IPS-18c (cell line): ENCODE results near the gene BIRC7.

Source experiments
- H3K4me3 ChIP-seq: 2 replicates; pipeline ENCODE4 v1.7.0; 2013; ENCODE audit warnings: low read depth, mild to moderate bottlenecking, low read length, moderate library complexity; ENCODE audit not compliant: insufficient read depth
- H3K9me3 ChIP-seq: one replicate; pipeline ENCODE4 v1.6.1; 2013; ENCODE audit warnings: mild to moderate bottlenecking, low read length, moderate library complexity; ENCODE audit not compliant: control insufficient read depth, insufficient read depth

The BIRC7 gene

DNA sequence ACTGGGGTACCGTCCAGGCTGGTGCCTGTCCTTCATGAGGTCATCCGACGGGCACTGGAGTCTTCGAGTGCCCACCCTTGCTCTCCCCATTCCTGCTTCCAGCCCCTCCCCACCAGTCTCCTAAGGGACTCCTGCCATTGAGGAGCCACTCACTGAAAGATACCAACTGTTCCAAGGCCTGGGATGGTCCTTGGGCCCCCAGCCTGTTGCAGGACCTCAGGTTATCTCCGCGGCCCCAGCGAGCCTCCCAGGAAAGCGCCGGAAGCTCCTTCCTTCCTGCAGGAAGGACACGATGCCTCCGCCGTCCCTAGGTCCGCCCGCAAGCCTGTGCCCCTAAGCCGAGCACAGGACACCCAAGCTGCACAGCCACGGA lies 17.3 kb downstream of the BIRC7 start:
- Histone ChIP-seq H3K9me3 (peaks cover 3% of the 10 kb centered on the region), H3K4me3 (peak overlapping the region; percentile 62)

GRCh38 chr20:63253438-63254231 lies 17.9 kb downstream of the BIRC7 start:
- H3K4me3 ChIP-seq = peak overlapping the region; percentile 62

GRCh38 chr20:63254232-63254605 lies 18.5 kb downstream of the BIRC7 start, which contains the start of gene NKAIN4:
Gene NKAIN4, minus strand, starts transcription at chr20:63254463. Its CDS starts 13 bp downstream, at chr20:63254450.
- Histone ChIP-seq H3K4me3 (peak within 1 kb of the TSS; percentile 62), H3K9me3 (peaks cover 3% of the 10 kb centered on the region)

More at GRCh38 chr20:63253438-63254231, 17.9 kb downstream of the BIRC7 start:
- H3K9me3 ChIP-seq = peaks cover 3% of the 10 kb centered on the region

DNA sequence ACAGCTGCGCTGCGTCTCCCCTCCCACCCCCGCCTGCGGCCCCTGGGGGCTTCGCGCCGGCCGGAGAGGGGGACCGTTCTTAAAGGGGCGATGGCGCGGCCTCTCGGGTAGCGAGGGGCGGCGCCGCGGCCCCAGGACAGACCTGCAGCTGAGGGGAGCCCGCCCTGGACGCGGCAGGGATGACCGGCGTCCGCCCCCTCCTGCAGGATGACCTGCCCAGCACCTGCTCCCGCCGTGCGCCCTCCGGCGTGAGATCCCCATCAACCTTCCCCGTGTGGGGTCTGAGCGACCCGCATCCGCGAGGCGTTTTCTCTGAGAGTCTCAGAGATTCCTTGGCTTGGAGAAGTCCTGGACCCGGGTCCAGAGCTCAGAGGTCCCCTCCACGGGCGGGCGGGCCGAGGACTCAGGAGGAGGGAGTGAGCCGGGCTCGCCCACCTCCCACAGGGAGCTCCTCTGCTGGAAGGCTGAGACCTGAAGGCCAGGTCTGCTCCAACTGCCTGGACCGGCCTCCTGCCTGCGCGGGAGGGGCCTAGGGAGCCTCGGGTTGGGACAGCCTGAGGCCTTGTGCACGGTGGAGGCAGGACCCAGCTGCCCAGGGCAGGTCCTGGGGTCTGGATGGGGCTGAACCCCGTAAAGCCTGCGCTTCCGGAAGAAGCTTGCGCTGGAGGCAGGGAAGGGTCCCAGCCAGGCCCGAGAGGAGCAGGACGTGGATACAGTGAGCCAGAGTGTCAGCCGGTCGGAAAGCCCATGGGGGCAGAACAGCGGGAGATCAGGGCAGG lies 19.1 kb downstream of the BIRC7 start:
- Histone ChIP-seq H3K9me3 (peaks cover 3% of the 10 kb centered on the region), H3K4me3 (peak overlapping the region; percentile 55)

- H3K4me3 ChIP-seq = no peak overlapping the region
These were observed 20.4 kb downstream of the BIRC7 start for GRCh38 chr20:63255931-63256704.

GRCh38 chr20:63256954-63257353 lies 21.2 kb downstream of the BIRC7 start:
- Histone ChIP-seq H3K4me3 (no peak overlapping the region), H3K9me3 (peaks cover 3% of the 10 kb centered on the region)

More at GRCh38 chr20:63255931-63256704, 20.4 kb downstream of the BIRC7 start:
- peaks cover 3% of the 10 kb centered on the region for H3K9me3 ChIP-seq

- H3K9me3 ChIP-seq = peaks cover 3% of the 10 kb centered on the region
- H3K4me3 ChIP-seq = no peak overlapping the region
These were observed 21.9 kb downstream of the BIRC7 start for GRCh38 chr20:63257629-63258028.

GRCh38 chr20:63258781-63259180 lies 23.1 kb downstream of the BIRC7 start:
- peaks cover 3% of the 10 kb centered on the region for H3K9me3 ChIP-seq

DNA sequence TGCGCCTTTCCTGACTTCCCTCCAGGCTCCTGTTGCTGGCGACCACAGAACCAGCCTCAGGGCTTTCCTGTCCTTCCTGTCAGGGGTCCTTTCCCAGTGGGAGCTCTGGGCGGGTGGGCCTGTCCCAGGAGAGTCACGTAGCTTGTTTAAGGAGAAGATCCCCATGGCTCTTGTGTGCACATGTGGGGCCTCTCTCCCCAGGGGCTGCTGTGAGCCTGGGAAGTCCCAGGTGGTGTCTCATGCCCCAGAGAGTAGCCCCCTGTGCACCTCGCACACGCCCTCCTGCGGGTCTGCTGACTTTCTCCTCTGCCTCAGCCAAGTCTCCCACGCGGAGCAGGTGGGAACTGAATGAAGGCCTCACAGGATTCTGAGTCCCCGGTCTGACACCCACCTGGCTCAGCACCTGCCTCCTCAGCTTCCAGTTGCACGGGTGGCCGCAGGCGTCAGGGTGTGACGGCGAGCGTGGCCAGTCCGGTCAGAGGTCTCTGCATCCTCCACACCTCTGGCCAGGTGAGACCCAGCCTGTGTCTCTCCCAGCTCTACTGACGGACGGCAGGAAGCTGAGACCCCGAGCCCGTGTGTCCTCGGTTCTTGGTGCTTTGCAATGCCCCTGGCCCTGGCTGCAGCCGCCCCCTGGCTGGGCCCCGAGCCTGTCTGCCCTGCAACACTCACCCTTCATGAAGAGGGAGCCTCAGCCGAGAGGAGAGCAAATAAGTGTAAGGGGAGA lies 24.2 kb downstream of the BIRC7 start:
- H3K9me3 ChIP-seq = peaks cover 3% of the 10 kb centered on the region
- no peak overlapping the region for H3K4me3 ChIP-seq

More at GRCh38 chr20:63258781-63259180, 23.1 kb downstream of the BIRC7 start:
- no peak overlapping the region for H3K4me3 ChIP-seq

GRCh38 chr20:63260521-63260920 lies 24.8 kb downstream of the BIRC7 start:
- H3K4me3 ChIP-seq = no peak overlapping the region
- peaks cover 3% of the 10 kb centered on the region for H3K9me3 ChIP-seq

GRCh38 chr20:63261060-63261794 lies 25.5 kb downstream of the BIRC7 start:
- no peak overlapping the region for H3K4me3 ChIP-seq

GRCh38 chr20:63261795-63262528 lies 26.3 kb downstream of the BIRC7 start:
- no peak overlapping the region for H3K4me3 ChIP-seq
- H3K9me3 ChIP-seq = peaks cover under 1% of the 10 kb centered on the region

More at GRCh38 chr20:63261060-63261794, 25.5 kb downstream of the BIRC7 start:
- H3K9me3 ChIP-seq = peaks cover 3% of the 10 kb centered on the region

DNA sequence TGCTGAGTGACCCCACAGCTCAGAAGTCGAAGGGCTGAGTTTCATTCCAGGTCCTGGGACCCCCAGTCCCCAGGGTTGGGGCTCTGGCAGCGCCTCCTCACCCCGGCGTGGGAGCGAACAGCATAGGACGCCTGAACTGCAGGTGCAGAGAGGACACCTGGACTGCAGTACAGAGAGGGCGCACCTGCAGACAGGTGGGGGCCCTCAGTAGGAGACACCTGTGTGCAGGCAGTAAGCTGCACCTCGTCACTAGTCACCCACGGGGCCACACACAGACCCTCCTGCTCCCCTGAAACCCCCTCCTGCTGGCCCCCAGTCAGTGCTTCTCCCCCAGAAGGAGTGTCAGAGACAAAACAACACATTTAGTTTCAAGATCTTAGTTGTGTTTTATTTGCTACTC lies 27.1 kb downstream of the BIRC7 start:
- Histone ChIP-seq H3K9me3 (no peaks in the 10 kb centered on the region), H3K4me3 (no peak overlapping the region)

DNA sequence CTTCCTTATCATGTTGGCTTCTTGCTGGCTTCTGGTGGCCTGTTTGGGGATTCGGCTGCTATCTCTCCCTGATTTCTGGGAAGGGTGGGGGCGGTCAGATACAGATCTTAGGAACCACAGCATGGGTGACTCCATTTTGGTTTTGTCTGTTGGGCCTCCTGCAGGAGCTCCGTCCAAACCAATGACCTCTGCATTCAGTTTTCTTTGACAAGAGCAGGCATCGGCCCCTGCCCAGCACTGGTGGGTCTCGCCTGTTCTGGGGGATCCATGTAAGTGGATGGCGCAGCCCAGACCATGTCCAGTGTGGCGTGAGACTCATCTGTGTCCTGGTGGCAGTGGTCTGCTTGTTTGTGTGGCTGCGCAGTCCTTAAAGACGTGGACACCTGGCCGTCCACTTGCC lies 28.3 kb downstream of the BIRC7 start:
- H3K9me3 ChIP-seq = no peaks in the 10 kb centered on the region
- H3K4me3 ChIP-seq = no peak overlapping the region

GRCh38 chr20:63264519-63264918 lies 28.8 kb downstream of the BIRC7 start:
- Histone ChIP-seq H3K9me3 (no peaks in the 10 kb centered on the region), H3K4me3 (no peak overlapping the region)
